SJCRH30 (cell line): ENCODE measurements around the gene UBE4B. TPM values are rescaled to one million over a fixed set of nuclear protein-coding genes. Genes with fewer than 3 reads are reported as not detected.
"Not testable (repeated sequence)": the region's sequence is repeated elsewhere in the genome, so short reads cannot be mapped to it uniquely, and the experiment has no call there.

Experiments used
- DNase-seq, 2 experiments: peaks; one replicate each; pipeline ENCODE4 v3.0.0-alpha.2; 2015 to 2020
- H3K27ac ChIP-seq: fragments of 250-450 bp; sonication (Bioruptor Pico); 2 replicates; pipeline ENCODE4 v1.5.1; 2020; ENCODE audit warnings: mild to moderate bottlenecking, moderate library complexity
- H3K27me3 ChIP-seq: fragments of 250-450 bp; sonication (Bioruptor Pico); 2 replicates; pipeline ENCODE4 v1.5.1; 2020; ENCODE audit warnings: mild to moderate bottlenecking, moderate library complexity
- H3K36me3 ChIP-seq: fragments of 250-450 bp; sonication (Bioruptor Pico); 2 replicates; pipeline ENCODE4 v1.5.1; 2020; ENCODE audit warnings: mild to moderate bottlenecking, moderate library complexity
- H3K4me1 ChIP-seq: fragments of 250-450 bp; sonication (Bioruptor Pico); 2 replicates; pipeline ENCODE4 v1.5.1; 2020; ENCODE audit warnings: mild to moderate bottlenecking, moderate library complexity
- H3K4me3 ChIP-seq: fragments of 250-450 bp; sonication (Bioruptor Pico); 2 replicates; pipeline ENCODE4 v1.5.1; 2020; ENCODE audit warnings: mild to moderate bottlenecking, moderate library complexity
- H3K9me3 ChIP-seq: fragments of 250-450 bp; sonication (Bioruptor Pico); replicated peaks from 2 replicates; pipeline ENCODE4 v1.5.1; 2020; ENCODE audit warnings: mild to moderate bottlenecking, moderate library complexity
- total RNA-seq: library from RNA; depleted of rRNA; stranded (reverse); fragments of >200 nt; shearing (Covaris generic); gene quantifications from 2 replicates; pipeline ENCODE4 v1.2.3, GENCODE V29; 2014; rRNA removed

Gene UBE4B
- total RNA-seq: 48.1 and 48.7 TPM in 2 replicates

DNA sequence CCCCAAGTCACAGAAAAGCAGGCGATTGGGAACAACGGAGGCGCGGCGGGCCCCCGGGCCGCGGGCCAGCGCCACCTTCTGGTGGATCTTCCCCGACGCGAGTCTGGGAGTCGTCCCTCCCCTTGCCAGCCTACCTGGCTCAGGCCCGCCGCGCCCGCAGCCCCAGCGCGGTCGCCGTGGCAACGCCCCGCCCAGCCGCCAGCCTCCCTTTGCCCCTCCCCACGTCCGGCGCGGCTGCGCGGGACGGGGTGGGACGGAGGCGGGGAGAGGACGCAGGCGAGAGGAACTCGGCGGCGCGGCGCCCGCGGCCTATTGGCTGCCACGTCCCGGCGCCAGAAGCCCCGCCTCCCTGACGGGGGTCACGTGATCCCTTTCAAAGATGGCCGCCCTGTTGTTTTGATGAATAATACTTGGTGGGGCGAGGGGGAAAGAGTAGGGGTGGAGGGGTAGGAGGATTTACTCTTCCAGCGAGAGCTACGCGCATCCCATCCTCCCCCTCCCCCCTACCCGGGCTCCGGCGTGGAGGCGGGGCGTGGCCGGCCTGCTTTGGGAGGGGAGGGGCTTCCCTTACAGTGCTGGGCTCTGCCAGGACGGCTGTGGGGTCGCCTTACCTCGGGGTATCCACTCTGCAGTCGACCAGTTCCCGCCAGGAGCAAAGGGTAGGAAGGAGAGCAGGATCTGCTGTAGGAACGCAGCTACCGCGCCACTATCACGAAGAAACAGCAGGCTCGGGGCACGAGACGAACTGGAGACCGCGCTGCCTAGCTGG lies at the start of gene UBE4B:
UBE4B (plus strand) TSS at position 369 of the 769 bp plus-strand sequence. CDS start 713 bp downstream, outside the sequence.
- no peaks in the 10 kb centered on the region for H3K9me3 ChIP-seq
- H3K36me3 ChIP-seq: peaks cover 11% of the 10 kb centered on the region
- peaks cover 26% of the 10 kb centered on the region for H3K4me1 ChIP-seq
- peak within 1 kb of the TSS; percentile 73 for H3K4me3 ChIP-seq
- H3K27me3 ChIP-seq: no peaks in the 10 kb centered on the region
- DNase-seq: peak; percentile 99
- H3K27ac ChIP-seq: peak within 1 kb of the TSS; percentile 89

DNA sequence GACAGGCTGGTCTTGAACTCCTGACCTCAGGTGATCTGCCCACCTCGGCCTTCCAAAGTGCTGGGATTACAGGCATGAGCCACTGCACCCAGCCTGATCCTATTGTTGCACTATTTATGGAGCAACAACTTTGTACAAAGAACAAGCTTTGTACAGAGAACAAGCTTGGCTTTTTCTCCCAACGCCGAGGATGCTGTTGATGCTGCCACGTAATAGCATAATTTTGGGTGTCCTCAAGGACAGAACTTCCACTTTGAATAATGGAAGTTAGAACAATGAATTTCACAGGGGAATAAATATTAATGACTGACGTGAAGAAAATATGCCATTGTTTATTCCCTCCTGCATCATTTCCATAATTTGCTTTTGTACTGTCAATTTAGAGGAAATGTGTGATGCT lies 48.5 kb upstream of the UBE4B start:
- no peaks in the 10 kb centered on the region for H3K9me3 ChIP-seq
- no peak overlapping the region for H3K4me3 ChIP-seq
- no peak overlapping the region for H3K27ac ChIP-seq
- no peaks in the 10 kb centered on the region for H3K27me3 ChIP-seq
- no peaks in the 10 kb centered on the region for H3K4me1 ChIP-seq
- H3K36me3 ChIP-seq: no peaks in the 10 kb centered on the region
- no peak for DNase-seq

DNA sequence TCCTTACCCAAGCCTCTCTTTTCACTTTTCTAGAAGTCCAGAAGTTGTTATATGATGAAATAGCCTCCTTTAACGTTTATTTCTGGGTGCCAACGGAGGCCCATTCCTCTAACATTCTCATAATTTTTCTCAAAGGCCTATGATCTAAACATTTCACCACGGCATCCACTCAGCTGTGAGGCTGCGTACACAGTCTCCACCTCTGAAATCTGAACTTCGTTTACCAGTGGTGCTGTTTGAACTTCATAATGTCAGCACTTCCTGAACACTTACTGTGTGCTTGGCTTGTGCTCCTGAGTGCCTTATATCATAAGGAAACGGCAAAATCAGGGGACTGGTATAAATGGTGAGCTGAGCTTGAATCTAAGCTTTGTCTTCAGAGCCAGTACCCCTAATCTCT lies 47.8 kb upstream of the UBE4B start:
- Histone ChIP-seq H3K4me3 (no peak overlapping the region), H3K27ac (no peak overlapping the region), H3K9me3 (no peaks in the 10 kb centered on the region), H3K27me3 (no peaks in the 10 kb centered on the region), H3K4me1 (no peaks in the 10 kb centered on the region), H3K36me3 (no peaks in the 10 kb centered on the region)
- no peak for DNase-seq

DNA sequence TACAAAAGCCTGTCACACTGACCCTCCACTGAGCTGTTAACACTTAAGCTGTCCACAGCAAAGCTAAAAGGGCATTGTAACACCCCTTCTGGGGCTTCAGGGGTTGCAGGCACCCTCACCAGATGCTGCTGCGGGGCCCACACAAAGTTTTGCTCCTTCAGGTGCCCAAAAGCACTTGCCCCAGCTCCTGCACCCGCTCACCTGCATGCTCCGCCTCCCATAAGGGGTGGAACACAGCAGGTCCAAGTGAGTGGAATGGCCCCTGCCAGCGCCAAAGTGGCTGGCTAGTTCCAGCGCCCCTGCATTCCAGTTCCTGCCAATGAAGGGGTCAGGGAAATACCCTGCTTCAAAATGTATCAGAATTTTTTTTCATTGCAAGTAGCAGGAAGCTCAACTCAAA lies 43.0 kb upstream of the UBE4B start:
- H3K4me1 ChIP-seq: no peaks in the 10 kb centered on the region
- no peak overlapping the region for H3K4me3 ChIP-seq
- no peaks in the 10 kb centered on the region for H3K27me3 ChIP-seq
- H3K9me3 ChIP-seq: no peaks in the 10 kb centered on the region
- no peak overlapping the region for H3K27ac ChIP-seq
- no peak for DNase-seq
- H3K36me3 ChIP-seq: no peaks in the 10 kb centered on the region

DNA sequence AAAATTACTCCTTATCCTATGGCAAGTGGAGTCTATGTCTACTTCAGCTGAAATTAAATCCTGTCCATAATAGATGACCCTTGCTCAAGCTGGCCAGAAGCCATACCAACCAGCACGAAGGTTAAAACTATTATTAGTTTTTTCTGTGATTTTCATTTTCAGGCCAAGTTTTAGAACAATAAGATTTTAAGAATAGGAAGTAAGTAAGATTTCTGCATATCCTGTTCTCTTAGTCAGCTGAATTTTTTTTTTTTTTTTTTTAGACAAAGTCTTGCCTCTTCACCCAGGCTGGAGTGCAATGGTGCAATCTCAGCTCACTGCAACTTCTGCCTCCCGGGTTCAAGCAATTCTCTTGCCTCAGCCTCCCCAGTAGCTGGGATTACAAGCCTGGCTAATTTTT lies 41.8 kb upstream of the UBE4B start:
- Histone ChIP-seq H3K27me3 (no peaks in the 10 kb centered on the region), H3K36me3 (no peaks in the 10 kb centered on the region), H3K4me3 (no peak overlapping the region), H3K27ac (no peak overlapping the region), H3K4me1 (no peaks in the 10 kb centered on the region), H3K9me3 (no peaks in the 10 kb centered on the region)
- DNase-seq: no peak

DNA sequence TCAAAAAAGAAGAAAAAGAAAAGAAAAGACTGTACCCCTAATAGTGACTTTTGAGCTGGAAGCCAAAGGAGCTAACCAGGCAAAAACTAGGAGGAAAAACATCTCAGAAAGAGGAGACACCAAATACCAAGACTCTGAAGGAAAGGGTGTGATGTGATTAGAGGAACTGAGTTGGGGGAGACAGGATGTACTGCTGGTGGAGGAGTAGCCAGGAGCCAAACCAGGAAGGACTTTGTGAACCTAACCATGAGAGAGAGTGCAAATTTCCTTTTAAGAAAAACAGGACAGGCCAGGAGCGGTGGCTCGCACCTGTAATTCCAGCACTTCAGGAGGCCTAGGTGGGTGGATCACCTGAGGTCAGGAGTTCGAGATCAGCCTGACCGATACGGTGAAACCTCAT lies 39.8 kb upstream of the UBE4B start:
- Histone ChIP-seq H3K27me3 (no peaks in the 10 kb centered on the region), H3K9me3 (no peaks in the 10 kb centered on the region), H3K4me1 (no peaks in the 10 kb centered on the region), H3K4me3 (no peak overlapping the region), H3K36me3 (no peaks in the 10 kb centered on the region), H3K27ac (no peak overlapping the region)
- DNase-seq: no peak

DNA sequence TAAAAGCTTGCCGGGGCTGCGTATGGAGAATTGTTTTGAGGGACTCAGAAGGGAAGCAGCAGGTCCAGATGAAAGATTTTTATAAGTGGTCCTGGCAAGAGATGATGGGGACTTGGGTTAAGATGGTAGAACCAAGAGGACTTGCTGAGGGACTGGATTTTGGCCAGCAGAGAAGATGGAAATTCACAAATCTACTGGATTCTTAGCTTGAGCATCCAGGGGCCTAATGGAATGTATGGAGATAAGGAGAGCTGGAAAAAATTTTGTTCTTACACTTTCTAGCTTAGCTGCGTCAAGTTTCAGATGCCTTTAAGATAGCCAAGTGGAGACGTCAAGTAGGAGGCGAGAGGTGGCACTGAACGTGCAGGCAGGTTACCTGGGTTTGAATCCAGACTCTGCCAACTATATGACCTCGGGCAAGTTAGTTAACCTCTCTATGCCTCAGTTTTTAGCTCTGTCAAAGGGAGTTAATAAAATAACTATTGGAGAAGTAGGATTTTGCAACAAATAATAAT lies 39.1 kb upstream of the UBE4B start:
- Histone ChIP-seq H3K4me1 (no peaks in the 10 kb centered on the region), H3K36me3 (no peaks in the 10 kb centered on the region), H3K4me3 (no peak overlapping the region), H3K27ac (no peak overlapping the region), H3K27me3 (no peaks in the 10 kb centered on the region), H3K9me3 (no peaks in the 10 kb centered on the region)
- DNase-seq: no peak

DNA sequence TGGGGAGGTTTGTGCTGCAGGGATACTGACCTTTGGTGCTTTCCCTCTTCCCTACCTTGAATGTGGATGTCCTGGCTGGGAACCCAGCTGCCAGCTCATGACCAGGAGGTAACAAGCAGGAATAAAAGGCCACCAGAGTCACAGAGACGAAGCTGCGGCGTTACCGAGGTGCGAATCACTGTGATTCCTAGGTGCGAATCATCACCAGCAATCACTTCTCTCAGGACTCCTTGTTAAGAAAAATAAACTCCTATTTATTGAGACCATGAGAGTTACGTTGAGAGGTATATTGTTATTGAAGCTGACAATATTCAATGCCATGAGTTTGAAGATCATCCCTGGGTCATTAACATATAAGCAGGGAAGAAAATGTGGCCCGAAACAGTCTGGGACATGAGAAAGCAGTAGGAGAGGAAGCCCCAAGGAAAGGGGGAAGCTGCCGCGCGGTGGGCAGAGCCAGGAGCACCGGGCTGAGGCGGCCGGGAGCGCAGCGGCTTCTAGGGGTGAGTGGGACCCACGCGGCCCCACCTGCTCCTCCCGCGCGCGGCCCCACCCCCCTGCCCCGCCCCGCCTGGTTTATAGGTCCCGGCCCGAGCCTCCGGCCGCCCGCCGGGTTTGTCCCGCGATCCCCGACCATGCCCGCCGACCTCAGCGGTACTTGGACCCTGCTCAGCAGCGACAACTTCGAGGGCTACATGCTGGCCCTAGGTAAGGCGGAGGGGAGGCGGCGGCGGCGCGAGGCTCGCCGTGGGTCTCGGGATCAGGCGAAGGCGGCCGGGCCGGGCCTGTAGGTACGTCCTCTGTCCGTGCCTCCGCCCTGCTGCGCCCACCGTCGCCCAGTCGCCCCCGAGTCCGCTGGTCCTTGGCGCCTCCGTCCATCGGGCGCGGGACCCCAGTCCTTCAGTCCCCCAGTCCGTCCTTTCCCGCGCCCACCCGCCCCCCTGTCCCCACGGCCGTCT lies 35.9 kb upstream of the UBE4B start, which contains the start of gene RBP7:
RBP7 (plus strand) TSS at position 605 of the 959 bp plus-strand sequence; CDS start at position 636, 31 bp downstream.
- DNase-seq: no peak
- H3K9me3 ChIP-seq: peaks cover 3% of the 10 kb centered on the region; the same call in 1 of the 2 replicates
- no peaks in the 10 kb centered on the region for H3K27me3 ChIP-seq
- no peak within 1 kb of the TSS for H3K27ac ChIP-seq
- H3K36me3 ChIP-seq: no peaks in the 10 kb centered on the region
- no peak within 1 kb of the TSS for H3K4me3 ChIP-seq
- no peaks in the 10 kb centered on the region for H3K4me1 ChIP-seq

DNA sequence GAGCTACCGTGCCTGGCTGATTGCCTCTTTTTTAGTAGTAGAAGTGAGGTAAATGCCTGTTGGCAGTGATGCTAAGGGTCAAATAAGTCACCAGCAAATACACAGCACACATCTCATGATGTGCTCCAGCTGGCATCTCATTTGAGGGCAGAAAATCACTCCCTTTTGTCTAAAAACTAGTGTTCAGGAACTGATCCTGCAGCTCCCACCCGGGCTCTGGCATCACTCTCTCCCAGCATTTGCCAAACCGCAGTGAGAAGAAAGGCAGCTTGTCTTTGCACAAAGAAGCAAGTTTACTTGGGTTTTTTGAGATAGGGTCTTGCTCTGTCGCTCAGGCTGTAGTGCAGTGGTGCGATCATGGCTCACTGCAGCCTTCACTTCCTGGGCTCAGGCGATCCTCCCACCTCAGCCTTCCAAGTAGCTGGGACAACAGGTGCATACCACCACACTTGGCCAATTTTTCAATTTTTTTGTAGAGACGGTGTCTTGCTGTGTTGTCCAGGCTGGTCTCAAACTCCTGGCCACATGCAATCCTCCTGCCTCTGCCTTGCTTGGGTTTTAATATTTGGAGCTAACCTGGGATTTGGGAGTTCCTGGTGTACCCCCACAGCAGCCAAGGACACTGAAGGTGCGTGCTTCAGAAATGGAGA lies 31.6 kb upstream of the UBE4B start:
- H3K4me3 ChIP-seq: no peak overlapping the region
- no peak overlapping the region for H3K27ac ChIP-seq
- H3K9me3 ChIP-seq: peaks cover 3% of the 10 kb centered on the region; the same call in 1 of the 2 replicates
- H3K36me3 ChIP-seq: no peaks in the 10 kb centered on the region
- no peaks in the 10 kb centered on the region for H3K27me3 ChIP-seq
- DNase-seq: no peak
- no peaks in the 10 kb centered on the region for H3K4me1 ChIP-seq

DNA sequence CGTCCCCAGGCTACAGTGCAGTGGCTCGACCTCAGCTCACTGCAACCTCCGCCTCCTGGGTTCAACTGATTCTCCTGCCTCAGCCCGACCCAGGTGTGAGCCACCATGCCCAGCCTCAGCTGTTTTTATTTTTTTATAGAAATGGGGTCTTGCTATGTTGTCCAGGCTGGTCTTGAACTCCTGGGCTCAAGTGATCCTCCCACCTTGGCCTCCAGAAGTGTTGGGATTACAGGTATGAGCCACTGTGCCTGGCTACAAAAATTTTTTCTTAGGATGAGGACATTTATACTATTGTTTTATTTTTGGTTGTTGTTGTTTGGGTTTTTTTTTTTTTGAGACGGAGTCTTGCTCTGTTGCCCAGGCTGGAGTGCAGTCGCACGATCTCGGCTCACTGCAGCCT lies 27.5 kb upstream of the UBE4B start:
- DNase-seq: not testable (repeated sequence)

DNA sequence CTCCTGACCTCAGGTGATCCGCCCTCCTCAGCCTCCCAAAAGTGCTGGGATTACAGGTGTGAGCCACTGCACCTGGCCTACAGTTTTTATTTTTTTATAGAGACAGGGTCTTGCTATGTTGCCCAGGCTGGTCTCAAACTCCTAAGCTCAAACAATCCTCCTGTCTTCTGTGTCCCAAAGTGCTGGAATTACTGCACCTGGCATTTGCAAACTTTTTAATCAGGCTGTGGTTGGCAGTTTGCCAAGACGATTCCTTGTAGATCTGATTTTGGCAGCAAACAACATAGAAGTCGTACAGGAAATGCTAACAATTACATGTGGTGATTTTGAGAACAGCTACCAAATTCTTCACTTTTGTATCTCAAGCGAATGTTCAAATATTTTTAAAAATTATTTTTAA lies 25.6 kb upstream of the UBE4B start:
- DNase-seq: peak; percentile 46 to 67
- Histone ChIP-seq H3K9me3 (no peaks in the 10 kb centered on the region; the same call in 1 of the 2 replicates), H3K36me3 (no peaks in the 10 kb centered on the region), H3K4me3 (no peak overlapping the region), H3K4me1 (no peaks in the 10 kb centered on the region), H3K27ac (no peak overlapping the region), H3K27me3 (no peaks in the 10 kb centered on the region)

More for the DNA sequence above, 27.5 kb upstream of the UBE4B start:
- not testable (repeated sequence) for H3K27me3 ChIP-seq, H3K4me3 ChIP-seq, H3K4me1 ChIP-seq, H3K9me3 ChIP-seq, H3K36me3 ChIP-seq, H3K27ac ChIP-seq

DNA sequence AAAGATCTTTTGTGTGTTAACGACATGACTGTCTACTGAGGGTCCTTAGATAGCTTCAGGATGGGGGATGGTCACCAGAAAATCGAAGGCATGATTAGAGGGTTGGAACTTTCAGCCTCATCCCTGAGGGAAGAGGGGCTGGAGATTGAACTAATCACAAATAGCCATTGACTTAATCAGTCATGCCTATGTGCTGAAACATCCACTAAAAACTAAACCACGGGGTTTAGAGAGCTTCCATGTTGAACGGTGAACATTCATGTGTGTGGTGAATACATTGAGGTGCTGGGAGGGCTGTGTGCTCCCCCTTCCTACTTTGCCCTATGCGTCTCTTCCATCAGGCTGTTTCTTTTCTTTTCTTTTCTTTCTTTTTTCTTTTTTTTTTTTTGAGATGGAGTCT lies 18.7 kb upstream of the UBE4B start:
- no peaks in the 10 kb centered on the region for H3K9me3 ChIP-seq
- H3K4me1 ChIP-seq: peaks cover 3% of the 10 kb centered on the region; the same call in 1 of the 2 replicates
- DNase-seq: no peak
- H3K27me3 ChIP-seq: no peaks in the 10 kb centered on the region
- no peak overlapping the region for H3K27ac ChIP-seq
- H3K36me3 ChIP-seq: no peaks in the 10 kb centered on the region
- H3K4me3 ChIP-seq: no peak overlapping the region

DNA sequence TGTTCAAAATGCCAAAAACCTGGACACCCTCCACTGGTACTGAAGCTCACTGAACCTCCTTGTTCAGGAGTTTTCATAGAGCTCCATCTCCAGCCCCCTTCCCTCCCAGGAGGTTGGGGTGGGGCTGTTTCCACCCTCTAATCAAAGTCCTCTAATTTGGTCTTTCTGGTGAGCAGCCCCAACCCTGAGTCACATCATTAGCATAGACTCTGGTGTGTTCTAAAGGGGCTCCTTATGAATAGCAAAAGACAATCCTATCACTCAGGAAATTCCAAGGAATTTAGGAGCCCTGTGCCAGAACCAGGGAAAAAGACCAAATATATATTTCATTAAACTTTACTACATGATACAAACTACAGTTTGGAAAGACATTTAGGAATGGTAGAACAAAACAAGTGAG lies 13.2 kb upstream of the UBE4B start:
- no peaks in the 10 kb centered on the region for H3K27me3 ChIP-seq
- peaks cover 3% of the 10 kb centered on the region; the same call in 1 of the 2 replicates for H3K4me1 ChIP-seq
- DNase-seq: no peak
- no peaks in the 10 kb centered on the region for H3K36me3 ChIP-seq
- no peaks in the 10 kb centered on the region for H3K9me3 ChIP-seq
- H3K4me3 ChIP-seq: no peak overlapping the region
- no peak overlapping the region for H3K27ac ChIP-seq

DNA sequence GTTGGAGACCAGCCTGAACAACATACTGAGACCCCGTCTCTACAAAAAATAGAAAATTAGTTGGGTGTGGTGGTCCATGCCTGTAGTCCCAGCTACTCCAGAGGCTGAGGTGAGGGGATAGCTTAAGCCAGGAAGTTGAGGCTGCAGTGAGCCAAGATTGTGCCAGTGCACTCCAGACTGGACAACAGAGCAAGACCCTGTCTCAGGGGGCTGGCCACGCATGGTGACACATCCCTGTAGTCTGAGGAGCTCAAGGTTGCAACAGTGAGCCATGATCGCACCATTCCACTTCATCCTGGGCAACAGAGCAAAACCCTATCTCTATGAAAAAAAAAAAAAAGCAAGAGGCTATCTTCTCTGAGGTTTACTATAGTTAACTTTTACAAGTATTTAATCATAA lies 12.7 kb upstream of the UBE4B start:
- H3K27me3 ChIP-seq: no peaks in the 10 kb centered on the region
- H3K4me1 ChIP-seq: peaks cover 3% of the 10 kb centered on the region; the same call in 1 of the 2 replicates
- no peak overlapping the region for H3K27ac ChIP-seq
- DNase-seq: no peak
- H3K9me3 ChIP-seq: no peaks in the 10 kb centered on the region
- no peaks in the 10 kb centered on the region for H3K36me3 ChIP-seq
- H3K4me3 ChIP-seq: no peak overlapping the region
